ENCODE data around the gene POLR3B.

POLR3B gene

GRCh38 chr12:106492857-106493256, 135.3 kb downstream of the POLR3B start:
- peaks cover 37% of the 10 kb centered on the region for H3K36me3 Mint-ChIP-seq (ENCODE audit: low read depth)
- H3K4me1 Mint-ChIP-seq (ENCODE audit: low read depth), result no peaks in the 10 kb centered on the region
- no peak for DNase-seq
- no peaks in the 10 kb centered on the region for H3K27me3 Mint-ChIP-seq
- no peak overlapping the region for H3K27ac Mint-ChIP-seq
- no peaks in the 10 kb centered on the region for H3K9me3 Mint-ChIP-seq
- H3K4me3 Mint-ChIP-seq, result no peak overlapping the region

DNA sequence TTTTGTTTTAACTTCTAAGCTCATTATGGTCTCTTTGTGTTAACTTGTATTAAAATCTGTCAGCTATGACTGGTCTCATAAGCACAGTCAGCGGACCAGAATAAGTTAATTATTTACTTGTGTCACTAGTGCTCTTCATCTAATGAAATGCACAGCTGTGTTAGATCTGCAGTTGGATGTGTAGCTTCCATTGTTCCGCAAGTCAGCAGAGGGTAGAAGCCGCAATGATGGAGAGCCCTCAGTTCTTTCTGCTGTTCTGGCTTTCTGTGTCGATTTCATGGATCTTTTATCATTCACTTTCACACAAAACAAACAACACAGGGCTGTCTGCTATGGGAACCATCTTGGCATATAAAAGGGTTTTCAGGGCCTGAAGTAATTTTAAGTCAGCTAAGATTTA, 136.0 kb downstream of the POLR3B start:
- Mint-ChIP-seq H3K4me3 (no peak overlapping the region), H3K9me3 (no peaks in the 10 kb centered on the region), H3K36me3 (ENCODE audit: low read depth) (peaks cover 41% of the 10 kb centered on the region), H3K27ac (no peak overlapping the region), H3K4me1 (ENCODE audit: low read depth) (no peaks in the 10 kb centered on the region), H3K27me3 (no peaks in the 10 kb centered on the region)
- no peak for DNase-seq

- no peak overlapping the region for H3K4me3 Mint-ChIP-seq
- H3K36me3 Mint-ChIP-seq (ENCODE audit: low read depth), result peaks cover 48% of the 10 kb centered on the region
- H3K27ac Mint-ChIP-seq, result no peak overlapping the region
- DNase-seq, result no peak
- H3K9me3 Mint-ChIP-seq, result no peaks in the 10 kb centered on the region
- H3K27me3 Mint-ChIP-seq, result no peaks in the 10 kb centered on the region
- peaks cover 3% of the 10 kb centered on the region for H3K4me1 Mint-ChIP-seq (ENCODE audit: low read depth)
Measured at GRCh38 chr12:106495354-106495965, 137.9 kb downstream of the POLR3B start.

- H3K4me3 Mint-ChIP-seq, result no peak overlapping the region
- no peak overlapping the region for H3K27ac Mint-ChIP-seq
- peaks cover 71% of the 10 kb centered on the region for H3K36me3 Mint-ChIP-seq (ENCODE audit: low read depth)
- H3K27me3 Mint-ChIP-seq, result no peaks in the 10 kb centered on the region
- no peaks in the 10 kb centered on the region for H3K9me3 Mint-ChIP-seq
- DNase-seq, result no peak
- H3K4me1 Mint-ChIP-seq (ENCODE audit: low read depth), result peaks cover 3% of the 10 kb centered on the region
Measured at GRCh38 chr12:106498056-106498455, 140.5 kb downstream of the POLR3B start.

DNA sequence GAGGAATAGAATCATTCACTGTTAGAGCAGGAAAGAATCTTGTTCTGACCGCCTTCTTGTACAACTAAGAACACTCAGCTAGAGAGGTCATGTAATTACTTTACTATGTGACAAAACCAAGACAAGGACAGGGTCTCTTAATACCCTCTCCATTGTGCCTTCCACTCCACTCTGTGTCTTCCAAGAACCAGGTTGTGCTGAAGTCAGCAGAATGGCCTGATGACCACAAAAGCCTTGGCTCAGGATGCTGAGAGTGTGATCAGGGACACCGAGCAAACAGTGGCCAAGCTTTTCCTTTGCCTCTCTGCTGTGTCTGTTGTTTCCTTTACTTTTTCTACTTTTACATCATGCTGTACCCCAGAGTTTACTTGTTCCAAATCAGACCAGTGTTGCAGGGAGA, 142.1 kb downstream of the POLR3B start:
- peaks cover 3% of the 10 kb centered on the region for H3K4me1 Mint-ChIP-seq (ENCODE audit: low read depth)
- no peak overlapping the region for H3K27ac Mint-ChIP-seq
- H3K9me3 Mint-ChIP-seq, result no peaks in the 10 kb centered on the region
- no peak for DNase-seq
- H3K36me3 Mint-ChIP-seq (ENCODE audit: low read depth), result peaks cover 85% of the 10 kb centered on the region
- no peaks in the 10 kb centered on the region for H3K27me3 Mint-ChIP-seq
- no peak overlapping the region for H3K4me3 Mint-ChIP-seq

- H3K36me3 Mint-ChIP-seq (ENCODE audit: low read depth), result peaks cover 92% of the 10 kb centered on the region
- no peaks in the 10 kb centered on the region for H3K9me3 Mint-ChIP-seq
Measured at GRCh38 chr12:106506691-106507090, 149.1 kb downstream of the POLR3B start.

DNA sequence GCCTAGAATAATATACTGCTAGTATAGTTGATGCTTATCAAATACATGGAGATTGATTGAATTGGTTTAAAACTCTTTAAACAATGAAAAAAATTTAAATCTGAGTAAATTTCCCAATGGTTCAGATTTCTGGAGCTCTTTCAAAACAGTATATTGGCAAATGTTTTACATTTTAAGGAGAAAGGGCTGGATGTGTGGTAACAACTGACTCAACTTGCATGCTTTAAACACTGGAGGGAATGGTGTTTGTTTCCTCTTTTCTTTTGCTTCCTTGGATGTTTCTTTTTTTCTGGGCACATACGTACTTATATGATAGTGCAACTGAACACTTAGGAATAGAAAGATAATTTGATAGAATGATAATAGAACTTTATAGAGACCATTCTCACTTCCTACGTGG, 151.4 kb downstream of the POLR3B start:
- Mint-ChIP-seq H3K4me3 (no peak overlapping the region), H3K36me3 (ENCODE audit: low read depth) (peaks cover 71% of the 10 kb centered on the region), H3K27ac (no peak overlapping the region), H3K4me1 (ENCODE audit: low read depth) (no peaks in the 10 kb centered on the region), H3K9me3 (peaks cover 2% of the 10 kb centered on the region), H3K27me3 (no peaks in the 10 kb centered on the region)
- no peak for DNase-seq

More at GRCh38 chr12:106506691-106507090, 149.1 kb downstream of the POLR3B start:
- H3K27me3 Mint-ChIP-seq, result no peaks in the 10 kb centered on the region
- no peaks in the 10 kb centered on the region for H3K4me1 Mint-ChIP-seq (ENCODE audit: low read depth)
- DNase-seq, result no peak
- no peak overlapping the region for H3K27ac Mint-ChIP-seq
- H3K4me3 Mint-ChIP-seq, result no peak overlapping the region

- no peaks in the 10 kb centered on the region for H3K27me3 Mint-ChIP-seq
- H3K36me3 Mint-ChIP-seq (ENCODE audit: low read depth), result peaks cover 47% of the 10 kb centered on the region
- H3K4me3 Mint-ChIP-seq, result no peak overlapping the region
- DNase-seq, result no peak
- H3K27ac Mint-ChIP-seq, result no peak overlapping the region
- H3K4me1 Mint-ChIP-seq (ENCODE audit: low read depth), result no peaks in the 10 kb centered on the region
- H3K9me3 Mint-ChIP-seq, result peaks cover 2% of the 10 kb centered on the region
Measured at GRCh38 chr12:106511365-106511764, 153.8 kb downstream of the POLR3B start.

DNA sequence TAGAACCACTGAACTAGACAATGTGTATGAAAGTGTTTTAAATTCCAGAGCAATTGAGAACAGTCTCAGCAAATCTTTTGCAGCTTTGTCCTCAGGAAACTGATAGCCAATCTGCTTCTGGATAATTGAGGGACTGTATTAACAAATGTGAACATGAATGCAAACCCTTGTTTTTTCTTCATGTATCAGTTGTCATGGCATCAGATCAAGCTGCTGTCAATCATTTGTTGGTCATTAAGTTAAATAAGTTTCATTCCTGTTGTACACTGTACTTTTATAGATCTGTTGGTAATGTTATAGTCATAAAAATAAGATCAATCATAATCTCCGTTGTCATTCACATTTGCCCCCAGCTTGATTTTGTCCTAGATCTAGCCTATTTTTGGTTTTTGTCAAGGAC, 159.8 kb downstream of the POLR3B start:
- no peak for DNase-seq
- peaks cover 2% of the 10 kb centered on the region for H3K9me3 Mint-ChIP-seq
- no peaks in the 10 kb centered on the region for H3K36me3 Mint-ChIP-seq (ENCODE audit: low read depth)
- H3K4me3 Mint-ChIP-seq, result no peak overlapping the region
- no peaks in the 10 kb centered on the region for H3K4me1 Mint-ChIP-seq (ENCODE audit: low read depth)
- no peak overlapping the region for H3K27ac Mint-ChIP-seq
- H3K27me3 Mint-ChIP-seq, result peaks cover 7% of the 10 kb centered on the region

DNA sequence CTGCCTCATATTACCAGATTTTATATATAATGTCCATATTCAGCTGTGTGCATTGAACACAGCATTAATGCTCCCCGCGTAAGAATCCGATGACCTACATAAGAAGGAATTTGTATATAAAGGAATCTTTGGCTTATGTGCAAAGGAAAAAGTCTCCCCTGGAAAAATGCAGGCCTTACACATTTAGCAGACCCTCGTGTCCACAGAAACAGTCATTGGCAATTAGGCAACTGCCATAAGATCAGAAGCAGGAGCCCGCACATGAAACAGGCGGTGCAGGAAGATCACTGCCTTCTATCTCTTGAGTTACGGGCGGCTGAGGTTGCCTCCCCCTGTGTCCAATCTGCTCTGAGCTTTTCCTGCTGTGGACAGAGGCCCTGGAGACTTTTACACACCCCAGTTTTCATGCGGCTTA, 162.1 kb downstream of the POLR3B start:
- peaks cover 7% of the 10 kb centered on the region for H3K27me3 Mint-ChIP-seq
- H3K4me3 Mint-ChIP-seq, result no peak overlapping the region
- H3K27ac Mint-ChIP-seq, result no peak overlapping the region
- H3K4me1 Mint-ChIP-seq (ENCODE audit: low read depth), result no peaks in the 10 kb centered on the region
- no peak for DNase-seq
- no peaks in the 10 kb centered on the region for H3K9me3 Mint-ChIP-seq
- H3K36me3 Mint-ChIP-seq (ENCODE audit: low read depth), result no peaks in the 10 kb centered on the region

- no peaks in the 10 kb centered on the region for H3K9me3 Mint-ChIP-seq
- no peak overlapping the region for H3K27ac Mint-ChIP-seq
- no peaks in the 10 kb centered on the region for H3K36me3 Mint-ChIP-seq (ENCODE audit: low read depth)
- H3K27me3 Mint-ChIP-seq, result peaks cover 7% of the 10 kb centered on the region
- H3K4me3 Mint-ChIP-seq, result no peak overlapping the region
- no peak for DNase-seq
- no peaks in the 10 kb centered on the region for H3K4me1 Mint-ChIP-seq (ENCODE audit: low read depth)
Measured at GRCh38 chr12:106521901-106522300, 164.4 kb downstream of the POLR3B start.

- H3K9me3 Mint-ChIP-seq, result no peaks in the 10 kb centered on the region
- H3K4me1 Mint-ChIP-seq (ENCODE audit: low read depth), result no peaks in the 10 kb centered on the region
- H3K27ac Mint-ChIP-seq, result no peak overlapping the region
- H3K36me3 Mint-ChIP-seq (ENCODE audit: low read depth), result no peaks in the 10 kb centered on the region
- H3K4me3 Mint-ChIP-seq, result no peak overlapping the region
- H3K27me3 Mint-ChIP-seq, result peaks cover 10% of the 10 kb centered on the region
- no peak for DNase-seq
Measured at GRCh38 chr12:106522708-106523107, 165.2 kb downstream of the POLR3B start.

DNA sequence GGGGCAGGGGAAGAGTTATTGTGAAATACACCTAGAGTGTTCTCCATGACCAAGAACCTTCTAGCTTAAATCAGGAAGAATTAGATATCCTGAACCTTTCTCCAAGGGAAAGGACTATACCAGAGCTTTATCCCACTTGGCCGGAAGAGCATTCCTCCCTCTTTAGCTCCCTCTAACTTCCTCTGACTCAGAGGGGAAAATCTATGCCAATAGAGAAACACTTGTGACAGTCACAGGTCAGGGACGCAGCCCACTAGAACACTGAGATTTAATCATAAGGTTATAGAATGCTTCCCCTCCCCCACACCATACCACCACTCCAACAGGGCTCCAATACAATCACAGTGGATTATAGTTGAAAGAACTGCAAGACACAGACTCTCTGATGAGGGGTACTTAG, 169.8 kb downstream of the POLR3B start:
- Mint-ChIP-seq H3K9me3 (peaks cover 8% of the 10 kb centered on the region), H3K4me1 (ENCODE audit: low read depth) (no peaks in the 10 kb centered on the region), H3K27me3 (peaks cover 18% of the 10 kb centered on the region), H3K4me3 (no peak overlapping the region), H3K27ac (no peak overlapping the region), H3K36me3 (ENCODE audit: low read depth) (no peaks in the 10 kb centered on the region)
- DNase-seq, result no peak

DNA sequence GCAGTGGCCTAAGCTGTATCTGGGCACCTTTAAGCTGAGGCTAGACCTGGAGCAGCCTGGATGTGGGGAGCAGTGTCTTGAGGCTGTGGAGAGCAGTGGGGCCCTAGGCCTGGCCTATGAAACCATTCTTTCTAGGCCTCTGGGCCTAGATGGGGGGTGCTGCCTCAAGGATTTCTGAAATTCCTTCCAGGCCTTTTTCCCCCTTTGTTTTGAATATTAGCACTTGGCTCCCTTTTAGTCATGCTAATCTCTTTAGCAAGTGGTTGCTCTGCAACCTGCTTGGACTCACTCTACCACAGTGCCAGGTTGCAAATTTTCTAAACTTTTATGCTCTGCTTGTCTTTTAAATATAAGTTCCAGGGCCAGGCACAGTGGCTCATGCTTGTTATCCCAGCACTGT, 183.7 kb downstream of the POLR3B start:
- no peaks in the 10 kb centered on the region for H3K4me1 Mint-ChIP-seq (ENCODE audit: low read depth)
- no peak for DNase-seq
- H3K9me3 Mint-ChIP-seq, result peaks cover 16% of the 10 kb centered on the region
- no peak overlapping the region for H3K27ac Mint-ChIP-seq
- no peaks in the 10 kb centered on the region for H3K36me3 Mint-ChIP-seq (ENCODE audit: low read depth)
- H3K4me3 Mint-ChIP-seq, result no peak overlapping the region
- peaks cover 3% of the 10 kb centered on the region for H3K27me3 Mint-ChIP-seq

DNA sequence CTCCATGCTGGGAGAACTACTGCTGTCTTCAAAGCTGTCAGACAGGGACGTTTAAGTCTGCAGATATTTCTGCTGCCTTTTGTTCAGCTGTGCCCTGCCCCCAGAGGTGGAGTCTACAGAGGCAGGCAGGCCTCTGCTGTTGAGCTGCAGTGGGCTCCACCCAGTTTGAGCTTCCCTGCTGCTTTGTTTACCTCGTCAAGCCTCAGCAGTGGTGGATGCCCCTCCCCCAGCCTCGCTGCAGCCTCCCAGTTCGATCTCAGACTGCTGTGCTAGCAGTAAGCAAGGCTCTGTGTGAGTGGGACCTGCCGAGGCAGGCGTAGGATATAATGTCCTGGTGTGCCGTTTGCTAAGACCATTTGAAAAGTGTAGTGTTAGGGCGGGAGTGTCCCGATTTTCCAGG, 193.9 kb downstream of the POLR3B start:
- H3K4me1 Mint-ChIP-seq (ENCODE audit: low read depth), result no peaks in the 10 kb centered on the region
- H3K27ac Mint-ChIP-seq, result no peak overlapping the region
- no peak for DNase-seq
- H3K9me3 Mint-ChIP-seq, result peaks cover 14% of the 10 kb centered on the region
- no peaks in the 10 kb centered on the region for H3K36me3 Mint-ChIP-seq (ENCODE audit: low read depth)
- H3K27me3 Mint-ChIP-seq, result peaks cover 37% of the 10 kb centered on the region
- no peak overlapping the region for H3K4me3 Mint-ChIP-seq

GRCh38 chr12:106552228-106552627, 194.7 kb downstream of the POLR3B start:
- Mint-ChIP-seq H3K4me3 (no peak overlapping the region), H3K27ac (no peak overlapping the region), H3K27me3 (peaks cover 39% of the 10 kb centered on the region), H3K36me3 (ENCODE audit: low read depth) (no peaks in the 10 kb centered on the region), H3K4me1 (ENCODE audit: low read depth) (no peaks in the 10 kb centered on the region), H3K9me3 (peaks cover 14% of the 10 kb centered on the region)
- DNase-seq, result no peak

Data from activated T-cell treated with anti-CD3 and anti-CD28 coated beads, Interleukin-2, amount 50 U/mL, for 24 hours (primary cell).